ENCODE measurements around the gene CLCN3. TPM values are rescaled to one million over a fixed set of nuclear protein-coding genes. Genes with fewer than 3 reads are reported as not detected.

Gene CLCN3
- total and polyA plus RNA-seq, 2 of the 13 experiments (the other 11 are each of a cell fraction or from before 2014, with no cell fraction given): 13.6 to 23.7 TPM

- peak; percentile 66; the same call in 1 of the 2 replicates for TF ChIP-seq ZBTB4 (CRISPR knock-in tag; IDR thresholded peaks at IDR 0.05; ENCODE audit: borderline replicate concordance)
- peak; percentile 4; the same call in 1 of the 2 replicates for TF ChIP-seq FOXA3 (CRISPR knock-in tag; IDR thresholded peaks at IDR 0.05)
- TF ChIP-seq AFF4 (CRISPR knock-in tag; IDR thresholded peaks at IDR 0.05): 0 out of 2 replicates have a peak, but pooled peaks have one; percentile 52
- no peak for TF ChIP-seq PCBP1 (IDR thresholded peaks at IDR 0.05; ENCODE audit: borderline replicate concordance, low read depth, low read length)
- TF ChIP-seq HDAC1 (CRISPR knock-in tag; IDR thresholded peaks at IDR 0.05): peak; percentile 78
- peak; percentile 18; the same call in 1 of the 2 replicates for TF ChIP-seq FOXP4 (CRISPR knock-in tag; IDR thresholded peaks at IDR 0.05)
- TF ChIP-seq ZNF564 (CRISPR knock-in tag; IDR thresholded peaks at IDR 0.05): 0 out of 2 replicates have a peak, but pooled peaks have one; percentile 71
- no peak for TF ChIP-seq FOXM1 (CRISPR knock-in tag; IDR thresholded peaks at IDR 0.05)
- 0 out of 2 replicates have a peak, but pooled peaks have one; percentile 52 for TF ChIP-seq HOXA5 (CRISPR knock-in tag; IDR thresholded peaks at IDR 0.05)
- TF ChIP-seq YEATS2 (CRISPR knock-in tag; IDR thresholded peaks at IDR 0.05; ENCODE audit: borderline replicate concordance): peak; percentile 78; the same call in 1 of the 2 replicates
- TF ChIP-seq ETV5 (CRISPR knock-in tag; IDR thresholded peaks at IDR 0.05; ENCODE audit: borderline replicate concordance): no peak
- TF ChIP-seq, protein P1, sequence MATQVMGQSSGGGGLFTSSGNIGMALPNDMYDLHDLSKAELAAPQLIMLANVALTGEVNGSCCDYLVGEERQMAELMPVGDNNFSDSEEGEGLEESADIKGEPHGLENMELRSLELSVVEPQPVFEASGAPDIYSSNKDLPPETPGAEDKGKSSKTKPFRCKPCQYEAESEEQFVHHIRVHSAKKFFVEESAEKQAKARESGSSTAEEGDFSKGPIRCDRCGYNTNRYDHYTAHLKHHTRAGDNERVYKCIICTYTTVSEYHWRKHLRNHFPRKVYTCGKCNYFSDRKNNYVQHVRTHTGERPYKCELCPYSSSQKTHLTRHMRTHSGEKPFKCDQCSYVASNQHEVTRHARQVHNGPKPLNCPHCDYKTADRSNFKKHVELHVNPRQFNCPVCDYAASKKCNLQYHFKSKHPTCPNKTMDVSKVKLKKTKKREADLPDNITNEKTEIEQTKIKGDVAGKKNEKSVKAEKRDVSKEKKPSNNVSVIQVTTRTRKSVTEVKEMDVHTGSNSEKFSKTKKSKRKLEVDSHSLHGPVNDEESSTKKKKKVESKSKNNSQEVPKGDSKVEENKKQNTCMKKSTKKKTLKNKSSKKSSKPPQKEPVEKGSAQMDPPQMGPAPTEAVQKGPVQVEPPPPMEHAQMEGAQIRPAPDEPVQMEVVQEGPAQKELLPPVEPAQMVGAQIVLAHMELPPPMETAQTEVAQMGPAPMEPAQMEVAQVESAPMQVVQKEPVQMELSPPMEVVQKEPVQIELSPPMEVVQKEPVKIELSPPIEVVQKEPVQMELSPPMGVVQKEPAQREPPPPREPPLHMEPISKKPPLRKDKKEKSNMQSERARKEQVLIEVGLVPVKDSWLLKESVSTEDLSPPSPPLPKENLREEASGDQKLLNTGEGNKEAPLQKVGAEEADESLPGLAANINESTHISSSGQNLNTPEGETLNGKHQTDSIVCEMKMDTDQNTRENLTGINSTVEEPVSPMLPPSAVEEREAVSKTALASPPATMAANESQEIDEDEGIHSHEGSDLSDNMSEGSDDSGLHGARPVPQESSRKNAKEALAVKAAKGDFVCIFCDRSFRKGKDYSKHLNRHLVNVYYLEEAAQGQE (IDR thresholded peaks at IDR 0.05; ENCODE audit: borderline replicate concordance in 1 of 2, low read depth in 1 of 2, low read length in 2 of 2): no peak
These were observed 8.1 kb upstream of the CLCN3 start, which contains the start of gene NEK1 (continued) for GRCh38 chr4:169611991-169612870.

Data from HepG2 (cell line).